Activated CD8-positive, alpha-beta T cell treated with anti-CD3 and anti-CD28 coated beads for 36 hours (primary cell): ENCODE results near the gene KLHL1. TPM values are rescaled to one million over a fixed set of nuclear protein-coding genes. Genes with fewer than 3 reads are reported as not detected.
A peak's percentile ranks its signal among the peaks of the same experiment; 100 is the strongest.

Experiments
- ATAC-seq: fragments of 200-7000 bp; cut with Tn5 transposase; one replicate; pipeline ENCODE4 v1.10.0; 2021; ENCODE audit warnings: mild to moderate bottlenecking, moderate library complexity
- CTCF ChIA-PET: fragments of 350-600 bp; sonication (Branson Sonifier 250); formaldehyde crosslinking; loops from one replicate; lab custom pipeline; 2021; ENCODE audit warnings: antibody characterized with exemption; lab: Charles Lee
- POLR2A ChIA-PET: fragments of 350-600 bp; sonication (Branson Sonifier 250); formaldehyde crosslinking; loops from one replicate; lab custom pipeline; 2021; ENCODE audit warnings: antibody characterized with exemption; lab: Charles Lee
- DNase-seq: peaks from one replicate; pipeline ENCODE4 v3.0.0-alpha.2; 2020
- H3K27ac Mint-ChIP-seq: one replicate; pipeline ENCODE4 v1.8.0; 2021; ENCODE audit warnings: mild to moderate bottlenecking, mixed read lengths
- H3K27me3 Mint-ChIP-seq: one replicate; pipeline ENCODE4 v1.8.0; 2021; ENCODE audit warnings: mixed read lengths
- H3K36me3 Mint-ChIP-seq: one replicate; pipeline ENCODE4 v1.8.0; 2021; ENCODE audit warnings: low read depth, mixed read lengths
- H3K4me1 Mint-ChIP-seq: one replicate; pipeline ENCODE4 v1.8.0; 2021; ENCODE audit warnings: low read depth, mixed read lengths
- H3K4me3 Mint-ChIP-seq: one replicate; pipeline ENCODE4 v1.8.0; 2021; ENCODE audit warnings: mild to moderate bottlenecking, moderate library complexity, mixed read lengths
- H3K9me3 Mint-ChIP-seq: one replicate; pipeline ENCODE4 v1.8.0; 2021; ENCODE audit warnings: mixed read lengths
- CTCF ChIP-seq: fragments of 200-600 bp; IDR thresholded peaks from one replicate; pipeline ENCODE4 v1.8.0; 2022; ENCODE audit warnings: antibody characterized with exemption, mild to moderate bottlenecking
- intact Hi-C: fragments of 100-400 bp; cut with micrococcal nuclease; formaldehyde crosslinking; loops from one replicate; pipeline ENCODE4 v1.10.0; 2022
- total RNA-seq, 2 experiments: library from RNA; stranded (reverse); gene quantifications; one replicate each; pipeline ENCODE4 v1.2.3, GENCODE V29; 2021

The KLHL1 gene
- total RNA-seq, 2 experiments from 2014 or later: not detected

DNA sequence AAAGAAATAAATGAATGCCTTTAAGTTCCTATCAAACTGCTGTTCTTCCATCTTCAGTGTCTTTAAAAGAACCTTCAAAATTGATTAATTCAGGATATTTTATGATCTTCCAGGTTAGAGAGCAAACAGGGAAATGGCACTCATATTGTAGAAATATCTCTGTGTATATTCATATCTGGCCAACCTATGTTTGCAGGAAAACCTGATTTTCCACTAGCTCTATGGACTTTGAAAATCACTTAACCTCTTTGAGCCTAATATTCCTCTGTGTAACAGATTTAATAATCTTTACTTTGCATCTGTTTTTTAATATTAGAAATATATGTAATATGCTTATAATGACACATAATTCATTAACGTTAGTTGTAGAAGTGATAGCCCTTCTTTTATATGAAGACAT, 228.3 kb downstream of the KLHL1 start:
- Mint-ChIP-seq H3K4me3 (no peak overlapping the region), H3K9me3 (peaks cover 2% of the 10 kb centered on the region), H3K36me3 (no peaks in the 10 kb centered on the region), H3K27me3 (no peaks in the 10 kb centered on the region), H3K27ac (no peak overlapping the region), H3K4me1 (no peaks in the 10 kb centered on the region)
- CTCF ChIA-PET: no interaction called here
- no peak for DNase-seq
- no peak for TF ChIP-seq CTCF
- no peak for ATAC-seq
- POLR2A ChIA-PET: interaction anchor here (0.8 kb wide), 1 partner anchor 77 kb away, joined by 3 read pairs; no protein-coding TSS in a partner anchor
- intact Hi-C loops: no loop called here

- POLR2A ChIA-PET: no interaction called here
- Mint-ChIP-seq H3K27ac (no peak overlapping the region), H3K9me3 (peaks cover 5% of the 10 kb centered on the region), H3K4me3 (no peak overlapping the region), H3K27me3 (no peaks in the 10 kb centered on the region), H3K36me3 (no peaks in the 10 kb centered on the region), H3K4me1 (no peaks in the 10 kb centered on the region)
- intact Hi-C loops: no loop called here
- no peak for ATAC-seq
- TF ChIP-seq CTCF: no peak
- no peak for DNase-seq
- CTCF ChIA-PET: no interaction called here
Measured at GRCh38 chr13:69872321-69873047, 235.8 kb downstream of the KLHL1 start.

GRCh38 chr13:69866555-69866954, 241.7 kb downstream of the KLHL1 start:
- no peak overlapping the region for H3K4me3 Mint-ChIP-seq
- no peaks in the 10 kb centered on the region for H3K4me1 Mint-ChIP-seq
- CTCF ChIA-PET: no interaction called here
- no peak for TF ChIP-seq CTCF
- H3K36me3 Mint-ChIP-seq: no peaks in the 10 kb centered on the region
- no peaks in the 10 kb centered on the region for H3K27me3 Mint-ChIP-seq
- DNase-seq (no peak), ATAC-seq (no peak)
- peaks cover 7% of the 10 kb centered on the region for H3K9me3 Mint-ChIP-seq
- intact Hi-C loops: no loop called here
- H3K27ac Mint-ChIP-seq: no peak overlapping the region
- POLR2A ChIA-PET: no interaction called here

- Mint-ChIP-seq H3K36me3 (no peaks in the 10 kb centered on the region), H3K9me3 (peaks cover 3% of the 10 kb centered on the region), H3K27me3 (no peaks in the 10 kb centered on the region), H3K4me3 (no peak overlapping the region), H3K27ac (no peak overlapping the region), H3K4me1 (no peaks in the 10 kb centered on the region)
- ChIA-PET CTCF (no interaction called here), POLR2A (no interaction called here)
- peak; percentile 69 for TF ChIP-seq CTCF
- ATAC-seq: no peak
- DNase-seq: no peak
- intact Hi-C loops: loop anchor here (10.0 kb wide), 1 partner anchor 323 kb away; no protein-coding TSS in a partner anchor
Measured at GRCh38 chr13:69857183-69857821, 250.9 kb downstream of the KLHL1 start.

GRCh38 chr13:69856331-69856730, 251.9 kb downstream of the KLHL1 start:
- DNase-seq (no peak), ATAC-seq (no peak)
- Mint-ChIP-seq H3K27ac (no peak overlapping the region), H3K4me3 (no peak overlapping the region), H3K9me3 (peaks cover 5% of the 10 kb centered on the region), H3K27me3 (no peaks in the 10 kb centered on the region), H3K4me1 (no peaks in the 10 kb centered on the region), H3K36me3 (no peaks in the 10 kb centered on the region)
- ChIA-PET CTCF (no interaction called here), POLR2A (interaction anchor here (1.0 kb wide), 1 partner anchor 319 kb away, joined by 3 read pairs; no protein-coding TSS in a partner anchor)
- intact Hi-C loops: loop anchor here (10.0 kb wide), 1 partner anchor 322 kb away; no protein-coding TSS in a partner anchor
- TF ChIP-seq CTCF: no peak
